GM12874 (cell line): Measurements from ENCODE around the gene SLC4A2.

ENCODE experiments used
- CTCF ChIP-seq: IDR thresholded peaks from 2 replicates; pipeline ENCODE4 v1.5.1; 2011; ENCODE audit warnings: low read depth, mild to moderate bottlenecking, control low read depth, low read length, moderate library complexity; ENCODE audit not compliant: insufficient read depth

The SLC4A2 gene

GRCh38 chr7:151079199-151079910, 20.0 kb downstream of the SLC4A2 start:
- TF ChIP-seq CTCF: no peak

GRCh38 chr7:151080067-151080521, 20.7 kb downstream of the SLC4A2 start:
- no peak for TF ChIP-seq CTCF

- TF ChIP-seq CTCF: no peak
Measured at GRCh38 chr7:151080522-151081169, 21.3 kb downstream of the SLC4A2 start, which contains the start of gene FASTK. Gene FASTK, minus strand, starts transcription at chr7:151080809. Its CDS starts 43 bp downstream, at chr7:151080766.

- TF ChIP-seq CTCF: no peak
Measured at GRCh38 chr7:151081170-151082101, 22.0 kb downstream of the SLC4A2 start.

GRCh38 chr7:151082141-151083070, 23.0 kb downstream of the SLC4A2 start:
- TF ChIP-seq CTCF: no peak

- TF ChIP-seq CTCF: no peak
Measured at GRCh38 chr7:151083071-151083823, 23.9 kb downstream of the SLC4A2 start, which contains the start of gene TMUB1. Gene TMUB1, minus strand, starts transcription at chr7:151083493. Its CDS starts 930 bp downstream, at chr7:151082563.
